GM12878 (cell line): Measurements from ENCODE around the gene ANKS1A. TPM values are rescaled to one million over a fixed set of nuclear protein-coding genes. Genes with fewer than 3 reads are reported as not detected.

Experiments used
- ATAC-seq: fragments of 200-7000 bp; cut with Tn5 transposase; 3 replicates; pipeline ENCODE4 v1.9.1; 2020; ENCODE audit warnings: mild to moderate bottlenecking, moderate library complexity
- BruUV-seq: library from RNA; stranded (reverse); fragments of 400-500 nt; replicated peaks from 2 replicates; lab custom pipeline; 2021; lab: Mats Ljungman, UMichigan
- CTCF ChIA-PET: fragments of 300-600 bp; sonication (Branson Sonifier 250); formaldehyde crosslinking; extraction: SDS; loops from one replicate; lab custom pipeline; 2021; ENCODE audit warnings: inconsistent platforms; lab: Yijun Ruan, JAX
- POLR2A ChIA-PET: fragments of 350-600 bp; formaldehyde crosslinking; extraction: SDS; loops from one replicate; lab custom pipeline; 2021; ENCODE audit warnings: inconsistent platforms; lab: Charles Lee
- RAD21 ChIA-PET: fragments of 300-600 bp; sonication (Branson Sonifier 250); formaldehyde crosslinking; loops from one replicate; lab custom pipeline; 2023; ENCODE audit warnings: antibody characterized with exemption; ENCODE audit not compliant: unreplicated experiment; lab: Charles Lee
- SMC1A ChIA-PET: fragments of 300-600 bp; sonication (Branson Sonifier 250); formaldehyde crosslinking; loops from one replicate; lab custom pipeline; 2023; ENCODE audit not compliant: unreplicated experiment, uncharacterized antibody; lab: Charles Lee
- DNase-seq: peaks from one replicate; pipeline ENCODE4 v3.0.0-alpha.2; 2011; ENCODE audit warnings: low read depth, low spot score
- FAIRE-seq: peaks from 3 replicates; lab custom pipeline; 2011; peaks lifted over from hg19 to GRCh38; lab: Jason Lieb, UNC
- H2AFZ ChIP-seq: 2 replicates; pipeline ENCODE4 v1.6.0; 2011; ENCODE audit warnings: low read depth, low read length, control low read depth; ENCODE audit not compliant: control insufficient read depth
- H3K27ac ChIP-seq: 2 replicates; pipeline ENCODE4 v1.5.1; 2011; ENCODE audit warnings: control low read depth; ENCODE audit not compliant: control insufficient read depth, insufficient read depth
- H3K27me3 ChIP-seq, 2 experiments: replicated peaks in 1 of 2; 2 replicates each; pipeline versions ENCODE4 v1.6.0 to v1.6.1; 2011; ENCODE audit warnings: low read length in 1 of 2; ENCODE audit not compliant: control insufficient read depth in 2 of 2, insufficient read depth in 2 of 2
- H3K36me3 ChIP-seq, 2 experiments: 2 replicates each; pipeline ENCODE4 v1.5.1; 2011; ENCODE audit warnings: low read length in 1 of 2; ENCODE audit not compliant: control insufficient read depth in 2 of 2, insufficient read depth in 2 of 2
- H3K4me1 ChIP-seq: 2 replicates; pipeline ENCODE4 v1.6.1; 2011; ENCODE audit warnings: mild to moderate bottlenecking, low read length, moderate library complexity, mixed read lengths; ENCODE audit not compliant: control insufficient read depth, insufficient read depth
- H3K4me2 ChIP-seq: 2 replicates; pipeline ENCODE4 v1.6.0; 2011; ENCODE audit warnings: control low read depth; ENCODE audit not compliant: control insufficient read depth, insufficient read depth
- H3K4me3 ChIP-seq: fragments of 200-600 bp; sonication (generic); 2 replicates; pipeline ENCODE4 v1.5.1; 2016
- H3K79me2 ChIP-seq: 2 replicates; pipeline ENCODE4 v1.6.0; 2011; ENCODE audit warnings: low read length; ENCODE audit not compliant: control insufficient read depth, insufficient read depth
- H3K9ac ChIP-seq: 2 replicates; pipeline ENCODE4 v1.8.0; 2011; ENCODE audit warnings: low read length, control low read depth, mixed read lengths; ENCODE audit not compliant: control insufficient read depth, insufficient read depth
- H3K9me3 ChIP-seq: replicated peaks from 3 replicates; pipeline ENCODE4 v1.5.1; 2011; ENCODE audit warnings: mild to moderate bottlenecking, low read length; ENCODE audit not compliant: control insufficient read depth, insufficient read depth
- H4K20me1 ChIP-seq: 2 replicates; pipeline ENCODE4 v1.6.0; 2011; ENCODE audit not compliant: control insufficient read depth, insufficient read depth
- ATF7 ChIP-seq: fragments of 450-650 bp; IDR thresholded peaks from 2 replicates; pipeline ENCODE4 v1.6.1; 2016; ENCODE audit warnings: low read depth, mild to moderate bottlenecking
- CBFB ChIP-seq: IDR thresholded peaks from 2 replicates; pipeline ENCODE4 v1.6.1; 2016; ENCODE audit warnings: antibody characterized with exemption, low read depth
- GABPA ChIP-seq: IDR thresholded peaks from 2 replicates; pipeline ENCODE4 v1.6.1; 2014; ENCODE audit warnings: antibody characterized with exemption, low read depth, mild to moderate bottlenecking, inconsistent platforms
- HDAC2 ChIP-seq: fragments of 200-600 bp; sonication (generic); IDR thresholded peaks from 2 replicates; pipeline ENCODE4 v1.6.1; 2017
- NFYB ChIP-seq: IDR thresholded peaks from 2 replicates; pipeline ENCODE4 v1.6.1; 2011; ENCODE audit warnings: low read depth, mild to moderate bottlenecking, low read length, improper control_type of control experiment, moderate library complexity; ENCODE audit not compliant: insufficient read depth
- NR2C2 ChIP-seq: IDR thresholded peaks from 2 replicates; pipeline ENCODE4 v1.6.1; 2011; ENCODE audit warnings: borderline replicate concordance, low read depth; ENCODE audit not compliant: control insufficient read depth, insufficient read length
- RUNX3 ChIP-seq: IDR thresholded peaks from 2 replicates; pipeline ENCODE4 v1.6.1; 2012; ENCODE audit warnings: low read length, inconsistent platforms
- SPI1 ChIP-seq: IDR thresholded peaks from 2 replicates; pipeline ENCODE4 v1.6.1; 2011; ENCODE audit warnings: low read depth, mild to moderate bottlenecking, low read length, moderate library complexity, borderline replicate concordance; ENCODE audit not compliant: insufficient read depth
- STAT1 ChIP-seq: fragments of 450-650 bp; conservative IDR thresholded peaks from 2 replicates; pipeline ENCODE4 v1.6.1; 2014; ENCODE audit warnings: antibody characterized with exemption, mild to moderate bottlenecking
- YY1 ChIP-seq: IDR thresholded peaks from 2 replicates; pipeline ENCODE4 v1.6.1; 2011; ENCODE audit warnings: low read depth, mild to moderate bottlenecking, low read length
- WGBS: methylation state at CpG from one replicate; pipeline ENCODE4 v1.1.6; 2016; ENCODE audit warnings: low lambda C conversion rate; ENCODE audit not compliant: insufficient replicate concordance, insufficient coverage; ENCODE audit errors: missing lambda C conversion rate; 5-methylcytosine and 5-hydroxymethylcytosine counted together
- in situ Hi-C: fragments of 300-500 bp; cut with MboI; formaldehyde crosslinking; loops from 9 replicates; pipeline ENCODE4 v1.14.3; 2018; ENCODE audit warnings: mixed read lengths
- intact Hi-C: fragments of 100-400 bp; cut with micrococcal nuclease; formaldehyde crosslinking; loops from one replicate; pipeline ENCODE4 v1.14.2; 2022; ENCODE audit not compliant: unreplicated experiment
- polyA plus RNA-seq, 11 experiments: library from polyadenylated mRNA; depleted of rRNA in 4 of 11; unstranded in 6 of 11; stranded (reverse) in 5 of 11; fragments of >200 nt; fragmentation: Nextera tagmentation in 4 of 11; fragmentation: Illumina TruSeq in 1 of 11; extraction: Ambion mirVana in 4 of 11; extraction: Trizol in 1 of 11; gene quantifications; 1 replicate in 1 of 11; 2 replicates in 10 of 11; pipeline versions ENCODE4 v1.2.1 to v1.2.3, GENCODE V29; 2011 to 2016; ENCODE audit warnings: inconsistent platforms in 2 of 11, missing spikeins in 2 of 11, low read depth in 1 of 11
- total RNA-seq, 4 experiments: library from RNA; depleted of rRNA in 3 of 4; stranded (reverse); fragments of >200 nt in 3 of 4; fragmentation: Illumina TruSeq in 1 of 4; extraction: Trizol in 1 of 4; gene quantifications; 2 replicates each; pipeline versions ENCODE4 v1.2.1 to v1.2.3, GENCODE V29; 2013 to 2021
- TF ChIP-seq, protein P1 (sequence below): IDR thresholded peaks from 2 replicates; pipeline ENCODE4 v1.6.1; 2012; ENCODE audit warnings: low read length, inconsistent platforms

ANKS1A gene
- total and polyA plus RNA-seq, 10 of the 15 experiments (the other 5 are each of a cell fraction or from before 2014, with no cell fraction given), result 0.60 to 7.0 (median 3.0) TPM

- Histone ChIP-seq H3K4me2 (no peak overlapping the region), H3K79me2 (no peaks in the 10 kb centered on the region), H2AFZ (no peak overlapping the region), H3K4me1 (no peaks in the 10 kb centered on the region), H3K27ac (no peak overlapping the region), H3K36me3 (no peaks in the 10 kb centered on the region), H3K27me3 (no peaks in the 10 kb centered on the region), H3K4me3 (no peak overlapping the region), H3K9ac (no peak overlapping the region), H3K9me3 (no peaks in the 10 kb centered on the region), H4K20me1 (no peaks in the 10 kb centered on the region)
- RAD21 ChIA-PET, result no interaction called here
- CTCF ChIA-PET, result interaction anchor here (1.5 kb wide), 1 partner anchor 81 kb away, joined by 5 read pairs; no protein-coding TSS in a partner anchor
- WGBS, result 57% methylated on average over 21 of the region's 21 CpGs
- no peak for FAIRE-seq
- SMC1A ChIA-PET, result no interaction called here
- TF ChIP-seq RUNX3 (peak; percentile 24; the same call in 1 of the 2 replicates), HDAC2 (no peak), SPI1 (peak; percentile 81), NR2C2 (no peak)
- POLR2A ChIA-PET, result no interaction called here
- peak; percentile 40; the same call in 2 of the 3 replicates for ATAC-seq
- in situ Hi-C loops (no loop called here), intact Hi-C loops (no loop called here)
- BruUV-seq, result no TSS peak
- no peak for DNase-seq
Observed at GRCh38 chr6:35058865-35059522, 169.9 kb downstream of the ANKS1A start.

GRCh38 chr6:35059596-35060345, 170.7 kb downstream of the ANKS1A start:
- Histone ChIP-seq H4K20me1 (no peaks in the 10 kb centered on the region), H3K4me3 (no peak overlapping the region), H2AFZ (no peak overlapping the region), H3K79me2 (no peaks in the 10 kb centered on the region), H3K9ac (no peak overlapping the region), H3K36me3 (no peaks in the 10 kb centered on the region), H3K4me1 (no peaks in the 10 kb centered on the region), H3K4me2 (no peak overlapping the region), H3K27ac (no peak overlapping the region), H3K9me3 (no peaks in the 10 kb centered on the region), H3K27me3 (no peaks in the 10 kb centered on the region)
- ChIA-PET SMC1A (no interaction called here), CTCF (interaction anchor here (1.5 kb wide), 1 partner anchor 80 kb away, joined by 5 read pairs; no protein-coding TSS in a partner anchor), POLR2A (no interaction called here), RAD21 (no interaction called here)
- DNase-seq, result no peak
- no peak for FAIRE-seq
- BruUV-seq, result no TSS peak
- intact Hi-C loops (no loop called here), in situ Hi-C loops (no loop called here)
- ATAC-seq, result no peak
- 86% methylated on average over 21 of the region's 21 CpGs for WGBS
- TF ChIP-seq, protein P1, sequence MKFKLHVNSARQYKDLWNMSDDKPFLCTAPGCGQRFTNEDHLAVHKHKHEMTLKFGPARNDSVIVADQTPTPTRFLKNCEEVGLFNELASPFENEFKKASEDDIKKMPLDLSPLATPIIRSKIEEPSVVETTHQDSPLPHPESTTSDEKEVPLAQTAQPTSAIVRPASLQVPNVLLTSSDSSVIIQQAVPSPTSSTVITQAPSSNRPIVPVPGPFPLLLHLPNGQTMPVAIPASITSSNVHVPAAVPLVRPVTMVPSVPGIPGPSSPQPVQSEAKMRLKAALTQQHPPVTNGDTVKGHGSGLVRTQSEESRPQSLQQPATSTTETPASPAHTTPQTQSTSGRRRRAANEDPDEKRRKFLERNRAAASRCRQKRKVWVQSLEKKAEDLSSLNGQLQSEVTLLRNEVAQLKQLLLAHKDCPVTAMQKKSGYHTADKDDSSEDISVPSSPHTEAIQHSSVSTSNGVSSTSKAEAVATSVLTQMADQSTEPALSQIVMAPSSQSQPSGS, result no peak
- TF ChIP-seq STAT1 (no peak), GABPA (no peak), CBFB (no peak), NFYB (no peak), ATF7 (no peak), YY1 (no peak)
